Neutrophil (primary cell): ENCODE measurements around the gene KIR3DL1.

Source experiments
- H3K27ac ChIP-seq: fragments of 200-600 bp; sonication (generic); 2 replicates; pipeline ENCODE4 v1.5.1; 2016; ENCODE audit warnings: mild to moderate bottlenecking, moderate library complexity
- H3K27me3 ChIP-seq: fragments of 200-600 bp; sonication (generic); 2 replicates; pipeline ENCODE4 v1.6.0; 2016; ENCODE audit warnings: mild to moderate bottlenecking
- H3K36me3 ChIP-seq: fragments of 200-600 bp; sonication (generic); 2 replicates; pipeline ENCODE4 v1.5.1; 2017
- H3K4me1 ChIP-seq, 2 experiments: fragments of 200-600 bp in 1 of 2; sonication (generic) in 1 of 2; 1 replicate in 1 of 2; 2 replicates in 1 of 2; pipeline versions ENCODE4 v1.5.1 to v1.6.1; 2013 to 2016; ENCODE audit warnings: low read depth in 1 of 2, low read length in 1 of 2, mild to moderate bottlenecking in 1 of 2, moderate library complexity in 1 of 2; ENCODE audit not compliant: control insufficient read depth in 1 of 2, insufficient read depth in 1 of 2
- H3K4me3 ChIP-seq, 2 experiments: fragments of 200-600 bp in 1 of 2; sonication (generic) in 1 of 2; 1 replicate in 1 of 2; 2 replicates in 1 of 2; pipeline ENCODE4 v1.5.1; 2013 to 2016; ENCODE audit warnings: low read depth in 1 of 2, low read length in 1 of 2, mild to moderate bottlenecking in 1 of 2, moderate library complexity in 1 of 2
- H3K9me3 ChIP-seq: fragments of 200-600 bp; sonication (generic); 2 replicates; pipeline ENCODE4 v1.5.1; 2016
- TF ChIP-seq, protein P1 (sequence below): fragments of 200-600 bp; sonication (generic); IDR thresholded peaks from 2 replicates; pipeline ENCODE4 v1.5.1; 2016; ENCODE audit warnings: antibody characterized with exemption

The KIR3DL1 gene

DNA sequence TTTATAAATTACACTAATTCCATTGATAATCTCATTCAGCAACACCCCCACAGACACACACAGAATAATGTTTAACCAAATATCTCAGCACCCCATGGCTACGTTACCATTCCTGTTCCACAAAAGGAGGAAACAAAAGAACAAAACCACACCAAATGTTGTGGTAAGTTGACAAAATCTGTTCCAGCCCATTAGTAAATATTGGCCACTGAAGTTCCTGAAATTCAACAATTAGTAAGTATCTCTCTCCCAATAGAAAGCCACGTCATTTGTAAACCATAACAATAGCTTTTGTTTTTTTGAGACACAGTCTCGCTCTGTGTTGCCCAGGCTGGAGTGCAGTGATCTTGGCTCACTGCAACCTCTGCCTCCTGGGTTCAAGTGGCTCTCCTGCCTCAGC is 55.4 kb downstream of the KIR3DL1 start:
- Histone ChIP-seq H3K27me3 (peaks cover 1% of the 10 kb centered on the region), H3K4me3 (peak overlapping the region; percentile 8 to 25), H3K4me1 (peaks cover 46 to 51% of the 10 kb centered on the region in 2 experiments), H3K27ac (peak overlapping the region; percentile 95), H3K9me3 (no peaks in the 10 kb centered on the region), H3K36me3 (peaks cover 3% of the 10 kb centered on the region)
- TF ChIP-seq, protein P1, sequence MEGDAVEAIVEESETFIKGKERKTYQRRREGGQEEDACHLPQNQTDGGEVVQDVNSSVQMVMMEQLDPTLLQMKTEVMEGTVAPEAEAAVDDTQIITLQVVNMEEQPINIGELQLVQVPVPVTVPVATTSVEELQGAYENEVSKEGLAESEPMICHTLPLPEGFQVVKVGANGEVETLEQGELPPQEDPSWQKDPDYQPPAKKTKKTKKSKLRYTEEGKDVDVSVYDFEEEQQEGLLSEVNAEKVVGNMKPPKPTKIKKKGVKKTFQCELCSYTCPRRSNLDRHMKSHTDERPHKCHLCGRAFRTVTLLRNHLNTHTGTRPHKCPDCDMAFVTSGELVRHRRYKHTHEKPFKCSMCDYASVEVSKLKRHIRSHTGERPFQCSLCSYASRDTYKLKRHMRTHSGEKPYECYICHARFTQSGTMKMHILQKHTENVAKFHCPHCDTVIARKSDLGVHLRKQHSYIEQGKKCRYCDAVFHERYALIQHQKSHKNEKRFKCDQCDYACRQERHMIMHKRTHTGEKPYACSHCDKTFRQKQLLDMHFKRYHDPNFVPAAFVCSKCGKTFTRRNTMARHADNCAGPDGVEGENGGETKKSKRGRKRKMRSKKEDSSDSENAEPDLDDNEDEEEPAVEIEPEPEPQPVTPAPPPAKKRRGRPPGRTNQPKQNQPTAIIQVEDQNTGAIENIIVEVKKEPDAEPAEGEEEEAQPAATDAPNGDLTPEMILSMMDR = no peak

DNA sequence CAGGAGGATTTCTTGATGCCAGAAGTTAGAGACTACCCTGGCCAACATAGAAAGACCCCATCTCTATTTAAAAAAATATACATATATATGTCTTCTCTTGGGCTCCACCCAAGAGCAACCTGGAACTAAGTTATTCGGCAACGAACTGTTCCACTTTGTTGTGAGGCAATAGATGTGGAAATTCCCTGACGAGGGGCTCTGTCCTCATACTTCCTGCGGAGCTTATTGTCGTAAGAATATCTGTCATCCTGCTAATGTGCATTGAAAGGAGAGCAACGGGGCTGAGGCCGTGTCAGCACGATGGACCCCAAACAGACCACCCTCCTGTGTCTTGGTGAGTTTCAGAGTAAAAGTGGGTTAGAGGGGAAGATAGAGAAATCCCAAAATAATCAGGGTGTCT is 57.7 kb downstream of the KIR3DL1 start, which contains the start of gene FCAR:
TSS of gene FCAR (plus strand) at position 246 of the 400 bp plus-strand sequence. CDS start at position 301, 55 bp downstream.
- peaks cover 7% of the 10 kb centered on the region for H3K36me3 ChIP-seq
- peak within 1 kb of the TSS; percentile 84 to 92 for H3K4me3 ChIP-seq
- H3K27ac ChIP-seq = peak within 1 kb of the TSS; percentile 95
- H3K9me3 ChIP-seq = no peaks in the 10 kb centered on the region
- TF ChIP-seq, protein P1 = no peak
- no peaks in the 10 kb centered on the region for H3K27me3 ChIP-seq
- H3K4me1 ChIP-seq = peaks cover 69 to 73% of the 10 kb centered on the region in 2 experiments

DNA sequence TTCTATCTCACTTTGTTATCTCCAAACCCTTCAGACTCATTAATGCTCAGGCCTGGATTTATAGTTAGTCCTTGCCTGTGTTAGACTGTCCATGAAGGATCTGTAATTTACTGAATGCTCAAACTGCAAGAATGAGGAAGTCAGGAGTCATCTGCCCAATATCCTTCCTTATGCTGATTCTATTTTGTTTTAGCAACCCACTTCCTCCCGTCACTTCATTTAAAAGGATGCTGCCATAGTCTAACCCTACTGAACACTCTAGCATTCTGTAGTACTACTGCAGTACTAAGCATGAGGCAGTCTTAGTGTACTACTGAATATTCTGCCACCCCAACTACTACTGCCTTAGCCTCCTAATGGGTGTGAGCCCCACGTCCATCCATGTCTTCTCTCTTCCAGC is 59.2 kb downstream of the KIR3DL1 start:
- H3K27me3 ChIP-seq = no peaks in the 10 kb centered on the region
- H3K4me1 ChIP-seq = peaks cover 82 to 85% of the 10 kb centered on the region in 2 experiments
- H3K27ac ChIP-seq = peak overlapping the region; percentile 95
- H3K36me3 ChIP-seq = peaks cover 11% of the 10 kb centered on the region
- H3K4me3 ChIP-seq = peak overlapping the region; percentile 84 to 92
- TF ChIP-seq, protein P1 = peak; percentile 11
- no peaks in the 10 kb centered on the region for H3K9me3 ChIP-seq

DNA sequence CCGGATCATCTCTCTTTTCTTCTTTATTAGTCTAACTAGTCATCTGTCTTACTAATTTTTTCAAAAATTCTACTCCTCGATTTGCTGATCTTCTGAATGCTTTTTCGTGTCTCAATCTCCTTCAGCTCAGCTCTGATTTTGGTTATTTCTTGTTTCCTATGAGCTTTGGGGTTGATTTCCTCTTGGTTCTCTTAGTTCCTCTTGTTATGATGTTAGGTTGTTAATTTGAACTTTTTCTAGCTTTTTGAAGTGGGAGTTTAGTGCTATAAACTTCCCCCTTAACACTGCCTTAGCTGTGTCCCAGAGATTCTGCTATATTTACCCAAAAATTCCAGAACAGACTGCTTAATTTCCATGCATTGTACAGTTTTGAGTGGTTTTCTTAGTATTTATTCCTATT is 61.2 kb downstream of the KIR3DL1 start:
- peak overlapping the region; percentile 95 for H3K27ac ChIP-seq
- H3K4me3 ChIP-seq = peak overlapping the region; percentile 84 to 92

More for the DNA sequence above, 61.2 kb downstream of the KIR3DL1 start:
- H3K27me3 ChIP-seq = no peaks in the 10 kb centered on the region
- H3K9me3 ChIP-seq = no peaks in the 10 kb centered on the region
- H3K4me1 ChIP-seq = peaks cover 81 to 84% of the 10 kb centered on the region in 2 experiments
- peaks cover 28% of the 10 kb centered on the region for H3K36me3 ChIP-seq
- TF ChIP-seq, protein P1 = no peak
